Liver (tissue), 3 donors: Measurements from ENCODE around the gene CRABP2.

Source experiments
- MAX ChIP-seq: IDR thresholded peaks from 2 replicates; pipeline ENCODE4 v1.6.1; 2016; ENCODE audit warnings: antibody characterized with exemption
- REST ChIP-seq: IDR thresholded peaks from 2 replicates; pipeline ENCODE4 v1.6.1; 2016; ENCODE audit warnings: antibody characterized with exemption, mild to moderate bottlenecking
- TAF1 ChIP-seq: conservative IDR thresholded peaks from 2 replicates; pipeline ENCODE4 v1.6.1; 2016; ENCODE audit warnings: antibody characterized with exemption, mild to moderate bottlenecking
- ZBTB33 ChIP-seq: IDR thresholded peaks from 2 replicates; pipeline ENCODE4 v1.6.1; 2016; ENCODE audit warnings: antibody characterized with exemption
- TF ChIP-seq, protein P1 (sequence below): fragments of 150-350 bp; IDR thresholded peaks from 2 replicates; pipeline ENCODE4 v1.5.1; 2017; ENCODE audit warnings: improper control_type of control experiment, low read depth, low read length; ENCODE audit not compliant: missing input control
- donor health status: healthy.
- donor health status: healthy.

DNA sequence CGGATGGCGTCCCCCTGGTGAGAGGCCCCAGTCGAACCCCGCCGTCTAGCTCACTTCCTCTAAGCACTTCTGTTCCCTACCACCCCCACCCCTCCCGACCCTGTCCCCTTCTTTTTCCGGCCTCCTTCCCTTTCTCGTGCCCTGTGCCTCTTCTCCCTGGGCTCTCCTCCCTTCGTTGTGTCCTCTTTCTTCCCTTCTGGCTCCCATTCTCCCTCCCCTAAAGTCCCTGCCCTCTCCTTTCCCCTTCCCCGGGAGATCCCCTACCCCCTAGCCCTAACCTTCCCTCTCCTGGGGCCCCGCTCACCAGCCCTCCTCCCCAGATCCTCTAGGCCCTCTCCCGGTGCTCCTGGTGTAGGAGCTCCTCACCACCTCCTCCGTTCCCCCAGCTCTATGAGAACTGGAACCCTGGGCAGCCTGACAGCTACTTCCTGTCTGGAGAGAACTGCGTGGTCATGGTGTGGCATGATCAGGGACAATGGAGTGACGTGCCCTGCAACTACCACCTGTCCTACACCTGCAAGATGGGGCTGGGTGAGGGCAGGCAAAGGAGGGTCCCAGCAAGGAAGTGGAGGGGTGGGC is 47.6 kb downstream of the CRABP2 start:
- TF ChIP-seq TAF1 (no peak), ZBTB33 (no peak), MAX (no peak), REST (no peak)
- TF ChIP-seq, protein P1, sequence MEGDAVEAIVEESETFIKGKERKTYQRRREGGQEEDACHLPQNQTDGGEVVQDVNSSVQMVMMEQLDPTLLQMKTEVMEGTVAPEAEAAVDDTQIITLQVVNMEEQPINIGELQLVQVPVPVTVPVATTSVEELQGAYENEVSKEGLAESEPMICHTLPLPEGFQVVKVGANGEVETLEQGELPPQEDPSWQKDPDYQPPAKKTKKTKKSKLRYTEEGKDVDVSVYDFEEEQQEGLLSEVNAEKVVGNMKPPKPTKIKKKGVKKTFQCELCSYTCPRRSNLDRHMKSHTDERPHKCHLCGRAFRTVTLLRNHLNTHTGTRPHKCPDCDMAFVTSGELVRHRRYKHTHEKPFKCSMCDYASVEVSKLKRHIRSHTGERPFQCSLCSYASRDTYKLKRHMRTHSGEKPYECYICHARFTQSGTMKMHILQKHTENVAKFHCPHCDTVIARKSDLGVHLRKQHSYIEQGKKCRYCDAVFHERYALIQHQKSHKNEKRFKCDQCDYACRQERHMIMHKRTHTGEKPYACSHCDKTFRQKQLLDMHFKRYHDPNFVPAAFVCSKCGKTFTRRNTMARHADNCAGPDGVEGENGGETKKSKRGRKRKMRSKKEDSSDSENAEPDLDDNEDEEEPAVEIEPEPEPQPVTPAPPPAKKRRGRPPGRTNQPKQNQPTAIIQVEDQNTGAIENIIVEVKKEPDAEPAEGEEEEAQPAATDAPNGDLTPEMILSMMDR = no peak
